NOMO-1 treated with DMSO at 0.1 percent for 48 hours (cell line): Measurements from ENCODE around the gene EIF4A2.

Experiments used
- DNase-seq: peaks from one replicate; lab custom pipeline; 2025; ENCODE audit not compliant: unreplicated experiment; lab: John Stamatoyannopoulos, UW

EIF4A2 gene

GRCh38 chr3:186783058-186783730, at the start of gene EIF4A2:
TSS of gene EIF4A2 (plus strand) at chr3:186783577. CDS start at chr3:186783611, 34 bp downstream.
- peak; percentile 82 for DNase-seq

GRCh38 chr3:186742618-186743380, 40.6 kb upstream of the EIF4A2 start:
- no peak for DNase-seq

- DNase-seq, result no peak
These were observed 39.7 kb upstream of the EIF4A2 start for GRCh38 chr3:186743666-186744065.

GRCh38 chr3:186746008-186746407, 37.4 kb upstream of the EIF4A2 start:
- peak; percentile 98 for DNase-seq

GRCh38 chr3:186750316-186750715, 33.1 kb upstream of the EIF4A2 start:
- no peak for DNase-seq

GRCh38 chr3:186751480-186751879, 31.9 kb upstream of the EIF4A2 start:
- no peak for DNase-seq

GRCh38 chr3:186754006-186754405, 29.4 kb upstream of the EIF4A2 start:
- no peak for DNase-seq

GRCh38 chr3:186754871-186755270, 28.5 kb upstream of the EIF4A2 start:
- no peak for DNase-seq

- no peak for DNase-seq
These were observed 26.2 kb upstream of the EIF4A2 start for GRCh38 chr3:186757214-186757613.

- no peak for DNase-seq
These were observed 25.6 kb upstream of the EIF4A2 start for GRCh38 chr3:186757686-186758220.

- DNase-seq, result no peak
These were observed 24.0 kb upstream of the EIF4A2 start for GRCh38 chr3:186759231-186759930.

GRCh38 chr3:186760141-186760833, 23.1 kb upstream of the EIF4A2 start:
- no peak for DNase-seq

- DNase-seq, result no peak
These were observed 22.4 kb upstream of the EIF4A2 start for GRCh38 chr3:186760897-186761447.

- DNase-seq, result peak; percentile 75
These were observed 11.1 kb upstream of the EIF4A2 start for GRCh38 chr3:186772281-186772694.

GRCh38 chr3:186772701-186773417, 10.5 kb upstream of the EIF4A2 start:
- DNase-seq, result peak; percentile 91

GRCh38 chr3:186775999-186776398, 7.4 kb upstream of the EIF4A2 start:
- no peak for DNase-seq

GRCh38 chr3:186779204-186779603, 4.2 kb upstream of the EIF4A2 start:
- no peak for DNase-seq

GRCh38 chr3:186782542-186783057, 777 bp upstream of the EIF4A2 start:
- DNase-seq, result peak; percentile 58

GRCh38 chr3:186783731-186784515, 546 bp downstream of the EIF4A2 start:
- DNase-seq, result peak; percentile 77
